NCI-H524 treated with DMSO at 0.1 percent for 48 hours (cell line): ENCODE measurements around the gene GNB1.
A peak's percentile ranks its signal among the peaks of the same experiment; 100 is the strongest.
"Not testable (repeated sequence)": the region's sequence is repeated elsewhere in the genome, so short reads cannot be mapped to it uniquely, and the experiment has no call there.

ENCODE experiments used
- DNase-seq: peaks from one replicate; lab custom pipeline; 2025; lab: John Stamatoyannopoulos, UW

The GNB1 gene

DNA sequence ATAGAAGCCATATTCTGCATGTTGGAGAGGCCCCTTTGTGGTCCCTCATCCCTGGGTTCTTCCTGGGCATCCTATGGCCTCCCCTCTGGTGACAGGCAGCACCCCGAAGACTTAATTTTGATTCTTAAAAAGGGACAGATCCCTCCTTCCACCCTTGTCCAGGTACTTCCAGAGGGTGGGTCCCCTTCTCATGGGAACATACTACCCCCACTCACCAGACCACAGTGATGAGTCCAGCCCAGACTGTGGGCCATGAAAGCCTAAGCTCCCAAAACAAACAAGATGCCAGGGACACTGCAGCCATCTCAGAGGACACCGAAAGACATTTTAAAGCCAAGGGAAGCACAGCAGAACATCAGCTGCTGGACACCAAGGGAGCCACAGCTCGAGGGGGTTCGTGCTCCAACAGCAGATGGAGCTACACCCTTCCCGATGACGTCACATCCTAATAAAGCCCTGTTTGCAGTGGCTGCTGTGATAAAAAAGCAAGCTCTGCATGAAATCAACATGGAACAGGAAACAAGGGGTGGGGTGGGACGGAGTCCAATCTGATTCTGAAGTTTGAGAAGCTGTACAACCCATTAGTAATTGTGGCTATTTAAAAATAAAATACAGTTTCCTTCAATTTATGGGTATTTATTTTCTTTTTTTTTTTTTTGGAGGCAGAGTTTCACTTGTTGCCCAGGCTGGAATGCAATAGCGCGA, 32.4 kb downstream of the GNB1 start:
- DNase-seq: no peak

DNA sequence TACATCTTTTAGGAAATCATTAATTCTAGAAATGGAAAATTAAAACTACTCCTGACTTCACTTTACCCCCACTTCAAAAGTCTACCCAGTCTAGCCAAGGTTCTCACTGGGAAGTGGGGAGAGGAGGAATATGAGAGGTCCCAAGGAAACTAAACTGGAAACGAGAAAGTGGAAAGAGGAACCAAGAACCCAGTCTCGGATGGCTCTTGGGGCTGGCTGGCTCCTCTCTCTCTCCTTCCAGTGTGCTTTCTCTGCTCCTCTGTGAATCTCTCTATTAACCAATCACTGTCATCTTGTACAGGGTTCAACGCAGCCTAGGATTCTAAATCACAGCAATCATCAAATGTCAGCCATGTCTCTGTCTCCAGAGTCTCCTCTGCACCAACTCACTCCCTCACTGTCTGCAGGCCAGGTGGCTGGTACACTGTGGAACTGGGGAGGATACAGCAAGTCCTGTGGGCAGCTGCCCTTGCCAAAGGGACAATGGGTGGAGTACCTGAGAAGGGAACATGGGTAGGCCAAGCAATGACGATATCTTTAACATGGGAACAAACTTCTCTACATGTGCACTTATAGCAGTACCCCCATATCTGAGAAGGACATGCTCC, 33.7 kb downstream of the GNB1 start:
- DNase-seq: no peak

DNA sequence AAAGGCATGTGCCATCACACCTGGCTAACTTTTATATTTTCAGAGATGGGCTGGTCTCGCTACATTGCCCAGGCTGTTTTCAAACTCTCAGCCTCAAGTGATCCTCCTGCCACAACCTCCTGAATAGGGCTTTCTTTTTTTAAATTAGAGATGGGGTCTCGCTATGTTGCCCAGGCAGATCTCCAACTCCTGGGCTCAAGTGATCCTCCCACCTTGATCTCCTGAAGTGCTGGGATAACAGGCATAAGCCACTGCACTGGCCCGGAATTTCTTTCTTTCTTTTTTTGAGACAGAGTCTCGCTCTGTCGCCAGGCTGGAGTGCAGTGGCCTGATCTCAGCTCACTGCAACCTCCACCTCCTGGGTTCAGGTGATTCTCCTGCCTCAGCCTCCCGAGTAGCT, 34.7 kb downstream of the GNB1 start:
- DNase-seq: not testable (repeated sequence)

DNA sequence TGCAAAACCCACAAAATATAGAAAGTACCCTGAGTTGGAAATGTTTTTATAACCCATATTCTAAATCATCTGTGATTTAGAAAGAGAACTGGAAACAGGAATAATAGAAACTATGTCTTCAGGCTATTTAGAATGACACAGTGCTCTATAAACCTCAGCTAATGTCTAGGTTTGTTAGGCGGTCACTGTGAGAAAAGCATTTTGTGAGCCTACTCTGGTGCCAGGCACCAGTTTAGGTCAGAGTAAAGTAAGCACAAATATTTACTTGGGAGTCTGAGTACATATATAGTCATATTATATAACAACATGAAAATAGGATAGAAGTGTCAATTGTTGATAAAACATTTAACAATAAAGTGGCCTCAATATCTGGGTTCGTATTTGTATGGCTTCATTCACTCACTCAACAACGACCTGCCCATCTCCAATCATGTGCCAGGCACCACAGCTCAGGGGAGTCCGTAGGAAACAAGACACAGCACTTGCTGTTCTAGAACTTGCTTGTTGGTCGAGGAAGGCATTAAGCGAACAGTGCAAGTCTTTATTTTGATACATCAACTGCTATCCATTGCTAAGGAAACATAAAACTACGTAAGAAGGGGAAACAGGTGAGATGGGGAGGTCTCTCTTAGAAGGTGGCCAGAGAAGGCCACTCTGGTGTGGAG, 37.2 kb downstream of the GNB1 start:
- no peak for DNase-seq

DNA sequence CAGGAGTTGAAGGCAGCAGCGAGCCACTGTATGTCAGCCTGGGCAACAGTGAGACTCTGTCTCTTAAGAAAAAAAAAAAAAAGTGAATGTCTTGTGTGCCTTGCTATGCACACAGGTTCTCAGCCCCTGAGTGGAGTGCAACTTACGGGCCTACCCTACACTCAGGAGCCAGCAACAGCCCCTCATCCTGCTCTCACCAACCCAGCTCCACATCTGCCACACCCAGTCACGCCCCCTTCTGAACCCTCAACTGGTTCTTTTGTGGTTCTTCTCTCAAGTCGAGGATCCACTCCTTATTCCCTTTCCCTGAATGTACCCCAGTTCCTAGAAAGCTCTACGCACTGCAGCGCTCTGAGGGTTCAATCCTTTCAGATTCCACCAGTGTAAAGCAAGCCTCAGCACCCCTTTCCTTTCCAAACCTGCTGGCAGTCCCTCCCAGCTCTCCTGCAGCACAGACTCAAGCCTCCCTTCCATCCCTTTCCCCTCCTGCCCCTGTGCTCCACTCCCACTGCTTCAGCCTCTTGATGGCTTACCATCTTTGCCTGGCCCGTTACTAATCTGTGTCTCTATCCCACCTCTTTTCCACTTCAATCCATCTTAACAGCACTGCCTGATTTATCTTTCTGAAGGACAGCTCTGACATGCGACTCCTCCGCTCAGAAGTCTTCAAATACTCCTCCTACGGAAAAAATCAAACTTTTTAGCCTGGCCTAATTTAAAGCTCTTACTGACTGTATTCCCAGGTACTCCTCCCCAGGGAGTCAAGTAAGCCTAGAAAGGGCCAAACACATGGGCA, 38.1 kb downstream of the GNB1 start:
- DNase-seq: no peak

DNA sequence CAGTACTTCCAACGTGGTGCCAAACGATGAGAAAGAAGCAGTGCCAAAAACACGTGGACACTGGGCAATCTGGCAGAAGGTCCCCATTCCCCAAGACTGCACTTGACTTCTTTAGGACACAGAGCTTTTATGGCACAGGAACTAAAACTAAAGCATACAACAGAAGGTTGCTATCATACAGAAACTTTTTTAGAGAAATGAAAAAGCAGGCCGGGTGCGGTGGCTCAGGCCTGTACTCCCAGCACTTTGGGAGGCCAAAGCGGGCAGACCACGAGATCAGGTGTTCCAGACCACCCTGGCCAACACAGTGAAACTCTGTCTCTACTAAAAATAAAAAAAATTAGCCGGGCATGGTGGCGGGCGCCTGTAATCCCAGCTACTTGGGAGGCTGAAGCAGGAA, 43.0 kb downstream of the GNB1 start:
- no peak for DNase-seq

DNA sequence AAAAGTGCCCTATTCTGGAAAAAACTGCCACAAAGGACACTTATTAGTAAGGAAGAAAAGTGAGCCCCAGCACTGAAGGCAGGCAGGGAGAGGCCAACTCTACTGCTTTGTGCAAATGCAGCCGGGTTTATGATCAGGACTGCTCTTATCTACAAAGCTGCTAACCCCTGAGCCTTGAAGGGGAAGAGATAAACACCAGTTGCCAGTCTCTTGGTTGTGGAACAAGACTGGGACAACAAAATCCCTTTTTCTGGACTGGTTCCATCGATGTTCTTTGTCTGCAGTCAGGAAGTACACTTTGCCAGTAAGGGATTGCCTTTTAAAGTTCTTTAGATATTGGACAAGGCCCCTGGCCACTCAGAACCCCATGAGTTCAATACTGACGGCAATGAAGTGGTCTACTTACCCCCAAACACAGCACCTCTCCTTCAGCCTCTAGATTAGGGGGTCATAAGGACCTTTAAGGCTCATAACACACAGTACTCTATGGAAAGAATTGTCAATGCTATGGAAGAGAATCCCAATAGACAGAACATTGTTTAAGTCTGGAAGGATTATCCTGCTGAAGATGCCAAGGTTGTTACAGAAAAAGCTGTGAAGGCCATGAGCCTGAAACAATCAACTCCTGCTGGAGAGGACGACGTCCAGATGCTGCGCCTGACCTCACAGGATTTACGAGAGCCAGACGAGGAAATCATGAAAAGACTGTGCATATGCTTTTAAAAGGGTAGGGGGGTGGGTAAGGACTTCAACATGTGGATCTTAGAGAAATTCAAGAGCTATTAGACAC, 43.6 kb downstream of the GNB1 start:
- peak; percentile 95 for DNase-seq

DNA sequence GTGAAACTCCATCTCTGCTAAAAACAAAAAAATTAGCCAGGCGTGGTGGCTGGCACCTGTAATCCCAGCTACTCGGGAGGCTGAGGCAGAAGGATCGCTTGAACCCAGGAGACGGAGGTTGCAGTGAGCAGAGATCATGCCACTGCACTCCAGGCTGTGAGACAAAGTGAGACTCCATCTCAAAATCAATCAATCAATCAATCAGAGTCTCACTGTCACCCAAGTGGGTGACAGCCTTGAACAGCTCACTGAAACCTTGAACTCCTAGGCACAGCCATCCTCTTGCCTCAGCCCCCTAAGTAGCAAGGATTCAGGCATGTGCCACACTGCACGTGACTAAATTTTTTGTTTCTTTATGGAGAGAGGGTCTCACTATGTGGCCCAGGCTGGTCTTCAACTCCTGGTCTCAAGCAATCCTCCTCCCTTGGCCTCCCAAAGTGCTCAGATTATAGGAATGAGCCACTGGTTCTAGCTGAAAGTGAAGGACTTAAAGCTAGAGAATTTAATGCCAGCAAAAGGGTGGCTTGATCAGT, 44.4 kb downstream of the GNB1 start:
- no peak for DNase-seq

DNA sequence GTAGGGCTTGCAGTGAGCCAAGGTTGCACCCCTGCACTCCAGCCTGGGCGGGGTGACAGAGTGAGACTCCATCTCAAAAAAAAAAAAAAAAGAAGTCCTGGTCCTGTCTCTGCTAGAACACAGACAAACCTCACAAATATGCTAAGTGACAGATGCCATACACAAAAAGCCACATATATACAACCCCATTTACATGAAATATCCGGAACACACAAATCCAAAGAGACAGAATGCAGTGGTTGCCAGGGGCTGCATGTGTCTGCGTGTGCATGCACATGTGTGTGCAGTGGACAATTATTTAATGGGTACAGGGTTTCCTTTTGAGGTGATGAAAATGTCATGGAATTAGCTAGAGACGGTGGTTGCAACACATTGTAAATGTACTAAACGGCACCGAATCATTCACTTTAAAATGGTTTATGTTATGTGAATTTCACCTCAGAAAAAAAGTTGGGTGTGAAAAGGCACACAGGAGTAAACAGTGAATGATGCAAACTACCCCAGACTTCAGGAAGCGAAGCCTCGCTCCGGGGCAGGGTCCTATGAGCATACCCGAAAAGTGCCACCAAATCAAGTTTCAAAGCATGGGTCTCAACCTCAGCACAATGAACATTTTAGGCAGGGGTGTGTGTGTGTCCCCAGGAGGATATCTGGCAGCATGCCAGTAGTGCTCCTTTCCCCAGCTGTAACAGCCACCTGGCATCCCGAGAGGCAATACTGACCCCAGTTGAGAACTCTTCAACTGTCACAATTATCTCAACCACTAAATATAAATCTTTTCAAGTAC, 48.3 kb downstream of the GNB1 start:
- DNase-seq: peak; percentile 43

DNA sequence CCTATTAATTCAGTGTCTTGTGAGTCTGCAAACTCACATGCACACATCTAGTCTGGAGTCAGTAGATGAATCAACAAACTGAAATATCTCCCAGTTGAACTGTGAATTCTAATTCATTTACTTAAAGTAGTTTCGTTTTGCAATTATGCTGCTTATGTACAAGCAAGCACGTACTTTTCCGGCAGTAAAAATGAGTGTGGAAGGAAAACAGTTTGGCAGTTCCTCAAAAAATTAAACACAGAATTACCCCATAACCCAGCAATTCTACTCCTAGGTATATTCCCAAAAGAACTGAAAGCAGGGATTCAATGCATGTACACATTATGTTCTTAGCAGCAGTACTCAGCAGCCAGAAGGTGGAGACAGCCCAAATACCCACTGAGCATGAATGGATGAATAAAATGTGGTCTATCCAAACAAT, 49.3 kb downstream of the GNB1 start:
- DNase-seq: no peak

DNA sequence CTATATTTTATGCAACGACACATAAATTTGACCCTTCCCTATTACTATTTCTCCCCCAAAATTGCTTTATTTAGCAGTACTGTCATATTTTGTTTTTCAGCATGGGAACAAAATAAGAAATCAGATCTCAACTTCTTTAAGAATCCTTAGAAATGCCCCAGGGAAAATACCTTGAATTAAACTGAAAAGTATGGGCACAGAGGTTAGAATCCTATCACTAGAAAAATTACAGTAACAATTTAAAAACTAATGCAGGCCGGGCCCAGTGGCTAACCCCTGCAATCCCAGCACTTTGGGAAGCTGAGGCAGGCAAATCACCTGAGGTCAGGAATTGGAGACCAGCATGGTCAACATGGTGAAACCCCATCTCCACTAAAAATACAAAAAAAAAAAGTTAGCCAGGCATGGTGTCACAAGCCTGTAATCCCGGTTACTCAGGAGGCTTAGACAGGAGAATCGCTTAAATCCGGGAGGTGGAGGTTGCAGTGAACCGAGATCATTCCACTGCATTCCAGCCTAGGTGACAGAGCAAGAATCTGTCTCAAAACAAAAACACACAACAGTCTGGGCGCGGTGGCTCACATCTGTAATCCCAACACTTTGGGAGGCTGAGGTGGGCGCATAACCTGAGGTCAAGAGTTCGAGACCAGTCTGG, 51.4 kb downstream of the GNB1 start:
- DNase-seq: no peak

DNA sequence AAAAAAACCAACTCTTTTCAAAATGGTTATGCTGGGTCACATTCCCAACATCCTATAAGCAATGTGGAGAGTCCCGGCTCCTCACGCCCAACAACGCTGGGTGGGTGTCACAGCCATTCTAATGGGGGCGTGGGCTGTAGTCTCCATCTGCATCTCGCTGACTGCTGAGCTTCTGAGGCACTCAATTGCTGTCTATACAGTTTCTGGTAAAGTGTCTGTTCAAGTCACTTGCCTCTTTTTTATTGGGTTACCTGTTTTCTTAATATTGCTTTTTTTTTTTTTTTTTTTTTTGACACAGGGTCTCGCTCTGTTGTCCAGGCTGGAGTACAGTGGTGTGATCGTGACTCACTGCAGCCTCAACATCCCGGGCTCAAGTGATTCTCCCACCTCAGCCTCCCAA, 54.8 kb downstream of the GNB1 start:
- no peak for DNase-seq

DNA sequence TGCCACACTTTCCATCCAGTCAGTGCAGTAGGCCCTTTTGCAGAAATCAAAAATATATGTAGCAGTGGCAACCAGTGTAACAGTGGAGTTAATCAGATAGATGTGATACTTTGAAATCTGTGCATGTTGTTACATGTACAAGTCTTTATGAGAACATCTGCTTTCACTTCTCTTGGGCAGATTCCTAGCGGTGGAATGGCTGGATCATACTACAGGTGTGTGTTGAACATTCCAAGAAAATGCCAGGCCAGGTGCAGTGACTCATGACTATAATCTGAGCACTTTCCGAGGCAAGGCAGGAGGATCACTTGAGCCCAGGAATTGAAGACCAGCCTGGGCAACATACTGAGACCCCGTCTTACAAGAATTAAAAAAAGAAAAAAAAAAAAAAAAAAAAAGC, 55.3 kb downstream of the GNB1 start:
- DNase-seq: no peak

DNA sequence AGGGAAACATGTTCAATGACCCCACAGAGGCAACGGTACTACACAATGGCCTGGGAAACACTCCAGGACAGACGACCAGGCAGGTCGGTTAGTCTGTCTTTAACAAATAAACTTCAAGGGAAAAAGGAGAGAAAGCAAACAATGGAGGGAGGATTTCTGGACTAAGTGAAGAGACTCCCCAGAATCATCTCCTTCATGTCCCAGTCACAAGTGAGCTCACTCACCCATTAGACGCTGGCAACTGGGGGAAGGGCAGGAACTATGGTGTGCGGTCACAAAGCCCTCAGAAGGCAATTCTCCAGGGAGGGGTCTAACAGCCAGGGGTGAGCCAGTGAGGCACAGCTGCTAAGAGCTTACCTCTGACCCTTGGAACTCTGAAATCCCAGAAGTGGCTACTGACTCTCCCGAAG, 57.0 kb downstream of the GNB1 start:
- DNase-seq: no peak

DNA sequence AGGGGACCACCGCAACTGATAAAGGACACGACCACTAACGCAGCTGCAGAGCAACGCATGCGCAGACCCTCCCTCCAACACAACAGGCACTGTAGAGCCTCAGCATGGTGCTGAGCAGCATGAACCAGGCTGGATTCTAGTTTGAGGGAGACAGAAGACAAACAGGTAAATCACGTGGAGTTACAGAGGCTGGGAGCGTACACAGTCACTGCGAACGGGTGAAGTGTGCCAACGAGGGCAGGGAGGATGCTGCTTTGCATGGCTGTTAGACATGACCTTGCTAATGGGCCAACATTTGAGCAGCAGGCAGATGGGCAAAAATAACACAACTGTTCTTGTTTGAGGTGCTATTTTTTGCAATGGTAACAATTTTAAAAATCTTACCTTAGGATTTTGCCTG, 57.4 kb downstream of the GNB1 start:
- DNase-seq: no peak

DNA sequence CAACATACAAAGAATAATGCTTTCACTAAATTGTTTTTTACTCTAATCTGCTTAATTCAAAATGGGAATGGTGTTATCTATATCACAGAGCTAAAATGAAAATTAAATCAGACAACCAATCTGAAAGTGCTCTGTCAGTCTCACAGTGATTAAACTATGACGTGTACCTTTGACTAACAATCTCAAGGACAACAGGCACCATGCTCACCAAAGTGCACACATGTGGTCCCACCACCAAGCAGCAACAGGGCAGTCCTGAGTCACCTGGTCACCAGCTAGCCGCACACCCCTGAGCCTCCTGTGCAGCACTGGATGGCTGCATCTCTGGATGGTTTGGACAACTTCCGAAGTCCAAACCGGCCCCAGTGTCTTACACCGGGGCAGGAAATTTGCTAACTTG, 58.1 kb downstream of the GNB1 start:
- no peak for DNase-seq

DNA sequence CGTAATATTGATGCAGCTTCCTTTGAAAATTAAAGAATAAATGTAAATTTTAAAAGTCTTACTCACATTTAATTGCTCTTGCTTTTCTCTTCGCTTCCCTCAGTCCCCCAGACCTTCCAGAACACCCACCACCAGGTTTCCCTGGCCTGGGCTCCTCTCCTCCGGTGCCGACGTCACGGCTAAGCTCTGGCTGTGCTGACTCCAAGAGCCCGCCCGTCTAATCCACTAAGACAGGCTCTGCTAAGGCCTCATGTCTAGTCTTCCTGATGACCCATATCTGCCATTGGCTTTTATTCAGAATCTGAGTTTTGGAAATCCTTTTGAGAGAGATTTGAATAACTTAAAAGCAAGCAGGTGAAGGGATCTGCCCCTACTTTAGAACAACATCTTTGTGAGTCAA, 58.7 kb downstream of the GNB1 start:
- no peak for DNase-seq

DNA sequence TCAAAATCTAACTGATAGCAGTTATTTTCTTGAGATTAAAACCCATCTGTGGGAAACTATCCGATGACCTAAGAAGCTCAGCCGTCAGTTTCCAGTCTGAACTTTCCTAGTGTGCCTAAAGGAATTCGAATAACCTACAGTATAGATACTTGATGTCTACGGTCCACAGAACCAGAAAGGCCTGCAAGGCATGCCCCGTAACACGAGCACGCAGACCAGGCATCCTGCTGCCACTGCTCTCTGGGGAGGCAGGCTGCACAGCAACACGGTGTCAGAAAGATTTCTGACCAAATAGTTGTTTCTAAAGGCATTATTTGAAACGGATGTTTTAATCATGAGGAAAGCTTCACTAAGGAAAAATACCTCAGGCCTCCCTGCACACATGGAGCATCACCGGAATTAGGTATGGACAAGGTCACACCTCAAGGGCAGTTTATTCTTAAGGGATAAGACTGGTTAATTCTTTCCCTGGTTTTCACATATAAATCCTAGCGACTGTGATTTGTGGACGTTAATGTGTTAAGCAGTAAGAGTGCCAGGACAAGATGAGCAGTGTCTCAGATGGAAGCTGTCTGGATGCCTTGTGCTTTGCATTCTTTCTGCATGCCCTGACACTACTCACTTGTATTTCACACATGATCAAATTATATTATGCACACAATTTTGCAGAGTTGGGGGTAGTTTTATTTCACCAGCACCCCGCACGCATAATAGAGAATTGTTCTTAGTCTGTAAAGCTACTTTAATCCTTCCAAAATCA, 63.6 kb downstream of the GNB1 start:
- DNase-seq: no peak

DNA sequence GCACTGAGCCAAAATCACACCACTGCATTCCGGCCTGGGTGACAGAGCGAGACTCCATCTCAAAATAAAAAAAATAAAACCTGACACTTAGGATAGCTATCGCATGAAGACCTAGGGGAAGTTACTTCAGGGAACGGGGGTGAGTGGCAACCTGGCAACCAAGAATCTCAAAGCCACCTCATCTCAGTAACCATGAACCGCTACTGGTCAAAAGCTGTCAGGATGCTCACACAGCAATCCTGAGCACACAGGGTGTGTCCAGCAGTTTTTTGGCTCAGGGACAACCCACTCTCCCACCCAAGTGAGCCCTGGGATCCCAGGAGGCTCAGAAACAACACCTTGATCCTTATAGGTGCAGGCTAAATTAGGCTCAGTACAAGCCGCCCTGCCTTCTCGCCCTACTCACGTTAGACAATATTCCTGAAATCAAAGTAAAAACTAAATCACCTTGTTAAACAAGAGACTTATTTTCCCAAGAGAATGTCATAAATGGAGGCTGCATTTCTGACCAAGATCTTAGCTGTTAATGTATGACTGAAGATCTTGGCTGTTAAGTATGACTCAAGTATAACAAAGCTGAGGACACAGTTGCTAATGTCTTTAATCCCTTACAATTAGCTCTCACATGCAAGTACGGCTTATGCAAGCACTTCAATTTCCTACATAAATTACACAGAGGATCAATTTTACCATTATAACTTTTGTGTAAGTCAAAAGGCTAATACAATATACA, 64.4 kb downstream of the GNB1 start:
- DNase-seq: peak; percentile 18
